ENCODE data around the gene KLHL30. TPM values are rescaled to one million over a fixed set of nuclear protein-coding genes. Genes with fewer than 3 reads are reported as not detected.

The KLHL30 gene
- total RNA-seq, 2 donors from 2014 or later: 24.9 to 29.0 TPM

GRCh38 chr2:238159071-238159539, 20.6 kb downstream of the KLHL30 start:
- Histone ChIP-seq H3K36me3 (no peaks in the 10 kb centered on the region), H3K4me3 (peak overlapping the region; percentile 21 to 42), H3K9me3 (no peaks in the 10 kb centered on the region), H3K27me3 (peaks cover 0 to 3% of the 10 kb centered on the region in 2 donors), H3K27ac (no peak overlapping the region), H3K4me1 (peaks cover 0 to 20% of the 10 kb centered on the region in 2 donors)
- no peak for TF ChIP-seq CTCF (IDR thresholded peaks at IDR 0.05)
- DNase-seq (ENCODE audit: low spot score): no peak

GRCh38 chr2:238159661-238160205, 21.3 kb downstream of the KLHL30 start:
- H3K36me3 ChIP-seq: no peaks in the 10 kb centered on the region
- peaks cover 0 to 5% of the 10 kb centered on the region in 2 donors for H3K27me3 ChIP-seq
- H3K27ac ChIP-seq: no peak overlapping the region
- DNase-seq (ENCODE audit: low spot score): no peak
- peaks cover 0 to 21% of the 10 kb centered on the region in 2 donors for H3K4me1 ChIP-seq
- H3K4me3 ChIP-seq: no peak overlapping the region
- no peaks in the 10 kb centered on the region for H3K9me3 ChIP-seq
- no peak for TF ChIP-seq CTCF (IDR thresholded peaks at IDR 0.05)

- no peak for DNase-seq (ENCODE audit: low spot score)
- Histone ChIP-seq H3K27ac (no peak overlapping the region), H3K36me3 (no peaks in the 10 kb centered on the region), H3K4me3 (no peak overlapping the region), H3K27me3 (peaks cover 0 to 5% of the 10 kb centered on the region in 2 donors), H3K4me1 (peaks cover 0 to 21% of the 10 kb centered on the region in 2 donors), H3K9me3 (no peaks in the 10 kb centered on the region)
- peak in 1 of 2 donors; percentile 47 for TF ChIP-seq CTCF (IDR thresholded peaks at IDR 0.05)
Observed at GRCh38 chr2:238160206-238161129, 22.0 kb downstream of the KLHL30 start.

GRCh38 chr2:238161291-238162051, 23.0 kb downstream of the KLHL30 start:
- no peak for DNase-seq (ENCODE audit: low spot score)
- no peak for TF ChIP-seq CTCF (IDR thresholded peaks at IDR 0.05)
- peaks cover 0 to 21% of the 10 kb centered on the region in 2 donors for H3K4me1 ChIP-seq
- no peak overlapping the region for H3K4me3 ChIP-seq
- no peaks in the 10 kb centered on the region for H3K9me3 ChIP-seq
- H3K27ac ChIP-seq: no peak overlapping the region
- H3K27me3 ChIP-seq: peaks cover 0 to 5% of the 10 kb centered on the region in 2 donors
- no peaks in the 10 kb centered on the region for H3K36me3 ChIP-seq

- Histone ChIP-seq H3K27me3 (peaks cover 0 to 5% of the 10 kb centered on the region in 2 donors), H3K4me1 (peaks cover 0 to 21% of the 10 kb centered on the region in 2 donors), H3K27ac (no peak overlapping the region), H3K9me3 (no peaks in the 10 kb centered on the region), H3K4me3 (no peak overlapping the region), H3K36me3 (no peaks in the 10 kb centered on the region)
- DNase-seq (ENCODE audit: low spot score): no peak
- no peak for TF ChIP-seq CTCF (IDR thresholded peaks at IDR 0.05)
Observed at GRCh38 chr2:238162251-238162845, 23.9 kb downstream of the KLHL30 start.

Measured in right atrium auricular region (tissue), 2 donors.